ENCODE data around the gene RNF151. TPM values are rescaled to one million over a fixed set of nuclear protein-coding genes. Genes with fewer than 3 reads are reported as not detected.

The RNF151 gene
- total RNA-seq, 1 donor from 2014 or later: not detected

GRCh38 chr16:1999866-2000514, 33.3 kb downstream of the RNF151 start:
- Histone ChIP-seq H3K27me3 (ENCODE audit: control insufficient read depth in 3 of 3, insufficient read depth in 3 of 3, low read length in 3 of 3) (no peaks in the 10 kb centered on the region), H3K36me3 (ENCODE audit: control insufficient read depth in 3 of 3, insufficient read depth in 3 of 3, low read length in 3 of 3) (peaks cover 35 to 49% (median 42%) of the 10 kb centered on the region in 3 donors), H3K9ac (ENCODE audit: low read depth in 1 of 3, low read length in 3 of 3) (no peak overlapping the region), H3K4me1 (ENCODE audit: control insufficient read depth in 3 of 3, insufficient read depth in 3 of 3, low read length in 3 of 3) (peaks cover 18 to 25% (median 23%) of the 10 kb centered on the region in 3 donors), H3K27ac (ENCODE audit: low read depth, low read length) (no peak overlapping the region), H3K9me3 (ENCODE audit: control insufficient read depth in 3 of 3, low read length in 3 of 3) (no peaks in the 10 kb centered on the region), H3K4me3 (ENCODE audit: low read length in 3 of 3) (no peak overlapping the region)

GRCh38 chr16:2001035-2001434, 34.4 kb downstream of the RNF151 start:
- H3K4me3 ChIP-seq (ENCODE audit: low read length in 3 of 3): no peak overlapping the region
- no peaks in the 10 kb centered on the region for H3K9me3 ChIP-seq (ENCODE audit: control insufficient read depth in 3 of 3, low read length in 3 of 3)
- no peaks in the 10 kb centered on the region for H3K27me3 ChIP-seq (ENCODE audit: control insufficient read depth in 3 of 3, insufficient read depth in 3 of 3, low read length in 3 of 3)
- H3K27ac ChIP-seq (ENCODE audit: low read depth, low read length): no peak overlapping the region
- peaks cover 35 to 50% (median 42%) of the 10 kb centered on the region in 3 donors for H3K36me3 ChIP-seq (ENCODE audit: control insufficient read depth in 3 of 3, insufficient read depth in 3 of 3, low read length in 3 of 3)
- H3K4me1 ChIP-seq (ENCODE audit: control insufficient read depth in 3 of 3, insufficient read depth in 3 of 3, low read length in 3 of 3): peaks cover 28 to 36% (median 33%) of the 10 kb centered on the region in 3 donors
- H3K9ac ChIP-seq (ENCODE audit: low read depth in 1 of 3, low read length in 3 of 3): no peak overlapping the region

GRCh38 chr16:2001456-2002355, 35.0 kb downstream of the RNF151 start:
- H3K9me3 ChIP-seq (ENCODE audit: control insufficient read depth in 3 of 3, low read length in 3 of 3): no peaks in the 10 kb centered on the region
- no peaks in the 10 kb centered on the region for H3K27me3 ChIP-seq (ENCODE audit: control insufficient read depth in 3 of 3, insufficient read depth in 3 of 3, low read length in 3 of 3)
- H3K27ac ChIP-seq (ENCODE audit: low read depth, low read length): no peak overlapping the region
- H3K4me1 ChIP-seq (ENCODE audit: control insufficient read depth in 3 of 3, insufficient read depth in 3 of 3, low read length in 3 of 3): peaks cover 35 to 42% (median 39%) of the 10 kb centered on the region in 3 donors
- H3K9ac ChIP-seq (ENCODE audit: low read depth in 1 of 3, low read length in 3 of 3): no peak overlapping the region
- H3K36me3 ChIP-seq (ENCODE audit: control insufficient read depth in 3 of 3, insufficient read depth in 3 of 3, low read length in 3 of 3): peaks cover 35 to 50% (median 40%) of the 10 kb centered on the region in 3 donors
- no peak overlapping the region for H3K4me3 ChIP-seq (ENCODE audit: low read length in 3 of 3)

- no peaks in the 10 kb centered on the region for H3K27me3 ChIP-seq (ENCODE audit: control insufficient read depth in 3 of 3, insufficient read depth in 3 of 3, low read length in 3 of 3)
- peaks cover 43 to 50% (median 48%) of the 10 kb centered on the region in 3 donors for H3K4me1 ChIP-seq (ENCODE audit: control insufficient read depth in 3 of 3, insufficient read depth in 3 of 3, low read length in 3 of 3)
- H3K4me3 ChIP-seq (ENCODE audit: low read length in 3 of 3): no peak overlapping the region
- peaks cover 33 to 45% (median 34%) of the 10 kb centered on the region in 3 donors for H3K36me3 ChIP-seq (ENCODE audit: control insufficient read depth in 3 of 3, insufficient read depth in 3 of 3, low read length in 3 of 3)
- no peak overlapping the region for H3K9ac ChIP-seq (ENCODE audit: low read depth in 1 of 3, low read length in 3 of 3)
- H3K27ac ChIP-seq (ENCODE audit: low read depth, low read length): no peak overlapping the region
- H3K9me3 ChIP-seq (ENCODE audit: control insufficient read depth in 3 of 3, low read length in 3 of 3): no peaks in the 10 kb centered on the region
Measured at GRCh38 chr16:2002406-2003230, 36.0 kb downstream of the RNF151 start.

- peak overlapping the region; percentile 79 for H3K27ac ChIP-seq (ENCODE audit: low read depth, low read length)
- H3K9me3 ChIP-seq (ENCODE audit: control insufficient read depth in 3 of 3, low read length in 3 of 3): no peaks in the 10 kb centered on the region
- H3K4me3 ChIP-seq (ENCODE audit: low read length in 3 of 3): peak overlapping the region in 1 of 3 donors; percentile 13
- no peaks in the 10 kb centered on the region for H3K27me3 ChIP-seq (ENCODE audit: control insufficient read depth in 3 of 3, insufficient read depth in 3 of 3, low read length in 3 of 3)
- peaks cover 50 to 52% (median 52%) of the 10 kb centered on the region in 3 donors for H3K4me1 ChIP-seq (ENCODE audit: control insufficient read depth in 3 of 3, insufficient read depth in 3 of 3, low read length in 3 of 3)
- peaks cover 29 to 38% (median 29%) of the 10 kb centered on the region in 3 donors for H3K36me3 ChIP-seq (ENCODE audit: control insufficient read depth in 3 of 3, insufficient read depth in 3 of 3, low read length in 3 of 3)
- H3K9ac ChIP-seq (ENCODE audit: low read depth in 1 of 3, low read length in 3 of 3): peak overlapping the region in 2 of 3 donors; percentile 32 to 45
Measured at GRCh38 chr16:2003231-2003826, 36.7 kb downstream of the RNF151 start.

GRCh38 chr16:2003827-2004641, 37.4 kb downstream of the RNF151 start:
- peaks cover 57 to 59% (median 59%) of the 10 kb centered on the region in 3 donors for H3K4me1 ChIP-seq (ENCODE audit: control insufficient read depth in 3 of 3, insufficient read depth in 3 of 3, low read length in 3 of 3)
- peak overlapping the region; percentile 23 to 67 (median 42) for H3K4me3 ChIP-seq (ENCODE audit: low read length in 3 of 3)
- H3K27ac ChIP-seq (ENCODE audit: low read depth, low read length): peak overlapping the region; percentile 79
- H3K9ac ChIP-seq (ENCODE audit: low read depth in 1 of 3, low read length in 3 of 3): peak overlapping the region; percentile 10 to 71 (median 64)
- H3K27me3 ChIP-seq (ENCODE audit: control insufficient read depth in 3 of 3, insufficient read depth in 3 of 3, low read length in 3 of 3): no peaks in the 10 kb centered on the region
- no peaks in the 10 kb centered on the region for H3K9me3 ChIP-seq (ENCODE audit: control insufficient read depth in 3 of 3, low read length in 3 of 3)
- peaks cover 27 to 37% (median 28%) of the 10 kb centered on the region in 3 donors for H3K36me3 ChIP-seq (ENCODE audit: control insufficient read depth in 3 of 3, insufficient read depth in 3 of 3, low read length in 3 of 3)

- Histone ChIP-seq H3K36me3 (ENCODE audit: control insufficient read depth in 3 of 3, insufficient read depth in 3 of 3, low read length in 3 of 3) (peaks cover 23 to 29% (median 24%) of the 10 kb centered on the region in 3 donors), H3K4me1 (ENCODE audit: control insufficient read depth in 3 of 3, insufficient read depth in 3 of 3, low read length in 3 of 3) (peaks cover 59 to 62% (median 59%) of the 10 kb centered on the region in 3 donors), H3K4me3 (ENCODE audit: low read length in 3 of 3) (no peak overlapping the region)
Measured at GRCh38 chr16:2004795-2005517, 38.3 kb downstream of the RNF151 start.

GRCh38 chr16:2005646-2006045, 39.0 kb downstream of the RNF151 start:
- Histone ChIP-seq H3K4me1 (ENCODE audit: control insufficient read depth in 3 of 3, insufficient read depth in 3 of 3, low read length in 3 of 3) (peaks cover 64 to 69% (median 66%) of the 10 kb centered on the region in 3 donors), H3K27ac (ENCODE audit: low read depth, low read length) (no peak overlapping the region), H3K36me3 (ENCODE audit: control insufficient read depth in 3 of 3, insufficient read depth in 3 of 3, low read length in 3 of 3) (peaks cover 18 to 27% (median 19%) of the 10 kb centered on the region in 3 donors), H3K27me3 (ENCODE audit: control insufficient read depth in 3 of 3, insufficient read depth in 3 of 3, low read length in 3 of 3) (no peaks in the 10 kb centered on the region), H3K9me3 (ENCODE audit: control insufficient read depth in 3 of 3, low read length in 3 of 3) (no peaks in the 10 kb centered on the region), H3K9ac (ENCODE audit: low read depth in 1 of 3, low read length in 3 of 3) (peak overlapping the region; percentile 13 to 62 (median 50)), H3K4me3 (ENCODE audit: low read length in 3 of 3) (no peak overlapping the region)

More at GRCh38 chr16:2004795-2005517, 38.3 kb downstream of the RNF151 start:
- H3K27ac ChIP-seq (ENCODE audit: low read depth, low read length): no peak overlapping the region
- no peaks in the 10 kb centered on the region for H3K9me3 ChIP-seq (ENCODE audit: control insufficient read depth in 3 of 3, low read length in 3 of 3)
- peak overlapping the region; percentile 13 to 71 (median 64) for H3K9ac ChIP-seq (ENCODE audit: low read depth in 1 of 3, low read length in 3 of 3)
- no peaks in the 10 kb centered on the region for H3K27me3 ChIP-seq (ENCODE audit: control insufficient read depth in 3 of 3, insufficient read depth in 3 of 3, low read length in 3 of 3)

Measured in skeletal muscle tissue (tissue), 4 donors.